Astrocyte (in vitro differentiated cells and primary cell): ENCODE data around the gene PLCB4. TPM values are rescaled to one million over a fixed set of nuclear protein-coding genes. Genes with fewer than 3 reads are reported as not detected.

Source experiments
- DNase-seq: peaks from one replicate; pipeline ENCODE4 v3.0.0-alpha.2; 2010; ENCODE audit warnings: low read depth
- FAIRE-seq: peaks from 2 replicates; lab custom pipeline; 2011; peaks lifted over from hg19 to GRCh38; lab: Jason Lieb, UNC
- H2AFZ ChIP-seq: 2 replicates; pipeline ENCODE4 v1.6.0; 2012; ENCODE audit warnings: low read depth, low read length, inconsistent platforms
- H3K27ac ChIP-seq: 2 replicates; pipeline ENCODE4 v1.5.1; 2011; ENCODE audit warnings: low read depth, low read length, inconsistent platforms
- H3K27me3 ChIP-seq: 2 replicates; pipeline ENCODE4 v1.6.0; 2011; ENCODE audit warnings: low read length, inconsistent platforms; ENCODE audit not compliant: insufficient read depth
- H3K36me3 ChIP-seq: 2 replicates; pipeline ENCODE4 v1.5.1; 2011; ENCODE audit warnings: low read length, inconsistent platforms; ENCODE audit not compliant: insufficient read depth
- H3K4me1 ChIP-seq: 2 replicates; pipeline ENCODE4 v1.5.1; 2011; ENCODE audit warnings: low read length, inconsistent platforms; ENCODE audit not compliant: insufficient read depth
- H3K4me2 ChIP-seq: 2 replicates; pipeline ENCODE4 v1.6.0; 2012; ENCODE audit warnings: low read length, inconsistent platforms
- H3K4me3 ChIP-seq: 2 replicates; pipeline ENCODE4 v1.5.1; 2011; ENCODE audit warnings: low read depth, mild to moderate bottlenecking, low read length, inconsistent platforms; ENCODE audit not compliant: insufficient read depth
- H3K79me2 ChIP-seq: 2 replicates; pipeline ENCODE4 v1.6.0; 2012; ENCODE audit warnings: mild to moderate bottlenecking, low read length, inconsistent platforms; ENCODE audit not compliant: insufficient read depth
- H3K9ac ChIP-seq: 2 replicates; pipeline ENCODE4 v1.6.0; 2012; ENCODE audit warnings: mild to moderate bottlenecking, low read length, inconsistent platforms
- H3K9me3 ChIP-seq: 2 replicates; pipeline ENCODE4 v1.5.1; 2012; ENCODE audit warnings: low read depth, mild to moderate bottlenecking, low read length, inconsistent platforms; ENCODE audit not compliant: insufficient read depth
- H4K20me1 ChIP-seq: 2 replicates; pipeline ENCODE4 v1.6.0; 2012; ENCODE audit warnings: low read length, inconsistent platforms; ENCODE audit not compliant: insufficient read depth
- H3K27ac Mint-ChIP-seq: one replicate; pipeline ENCODE4 v1.8.0; 2021; ENCODE audit warnings: mild to moderate bottlenecking, mixed read lengths; ENCODE audit not compliant: unreplicated experiment
- H3K27me3 Mint-ChIP-seq: one replicate; pipeline ENCODE4 v1.8.0; 2021; ENCODE audit warnings: low read depth, mixed read lengths; ENCODE audit not compliant: unreplicated experiment
- H3K36me3 Mint-ChIP-seq: one replicate; pipeline ENCODE4 v1.8.0; 2021; ENCODE audit warnings: low read depth, mixed read lengths; ENCODE audit not compliant: unreplicated experiment
- H3K4me1 Mint-ChIP-seq: one replicate; pipeline ENCODE4 v1.8.0; 2021; ENCODE audit warnings: low read depth, mixed read lengths; ENCODE audit not compliant: unreplicated experiment
- H3K4me3 Mint-ChIP-seq: one replicate; pipeline ENCODE4 v1.8.0; 2021; ENCODE audit warnings: mild to moderate bottlenecking, moderate library complexity, mixed read lengths; ENCODE audit not compliant: unreplicated experiment
- H3K9me3 Mint-ChIP-seq: one replicate; pipeline ENCODE4 v1.8.0; 2021; ENCODE audit warnings: mild to moderate bottlenecking, mixed read lengths; ENCODE audit not compliant: unreplicated experiment
- EZH2 ChIP-seq: IDR thresholded peaks from 2 replicates; pipeline ENCODE4 v1.6.1; 2012; ENCODE audit warnings: mild to moderate bottlenecking, low read length, inconsistent platforms; ENCODE audit not compliant: insufficient read depth
- total RNA-seq: library from RNA; stranded (reverse); gene quantifications from 2 replicates; pipeline ENCODE4 v1.2.1, GENCODE V29; 2021
- TF ChIP-seq, protein P1 (sequence below): IDR thresholded peaks from 2 replicates; pipeline ENCODE4 v1.5.1; 2011; ENCODE audit warnings: low read depth, mild to moderate bottlenecking, inconsistent platforms, low read length, moderate library complexity; ENCODE audit not compliant: insufficient read depth

Gene PLCB4
- total RNA-seq, 1 donor from 2014 or later: 58.2 TPM

DNA sequence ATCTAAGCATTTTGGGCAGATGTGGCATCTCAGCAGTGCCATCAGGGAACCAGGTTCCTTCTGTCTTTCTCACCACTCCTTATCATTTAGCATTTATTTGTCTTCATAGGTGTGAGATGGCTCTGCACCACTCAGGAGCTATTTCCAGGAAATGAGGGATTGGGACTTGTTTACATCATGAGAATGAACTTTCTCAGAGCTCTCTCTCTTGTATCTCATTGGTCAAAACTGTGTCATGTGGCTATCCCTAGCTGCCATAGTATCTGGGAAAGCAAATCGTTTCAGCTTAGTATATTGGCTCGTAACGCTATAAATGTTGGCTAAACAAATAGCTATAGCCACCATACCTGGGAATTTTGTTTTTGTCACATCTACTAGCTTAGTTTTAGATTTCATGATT lies 23.8 kb downstream of the PLCB4 start:
- FAIRE-seq (no peak), DNase-seq (no peak)
- H3K27ac Mint-ChIP-seq: no peak overlapping the region
- H3K4me1 Mint-ChIP-seq: peaks cover 35% of the 10 kb centered on the region
- Histone ChIP-seq H3K4me1 (no peaks in the 10 kb centered on the region), H3K9ac (no peak overlapping the region), H3K79me2 (no peaks in the 10 kb centered on the region), H2AFZ (no peak overlapping the region), H3K9me3 (no peaks in the 10 kb centered on the region), H3K4me2 (no peak overlapping the region), H3K27me3 (no peaks in the 10 kb centered on the region), H3K4me3 (no peak overlapping the region), H4K20me1 (peaks cover 3% of the 10 kb centered on the region), H3K27ac (no peak overlapping the region), H3K36me3 (no peaks in the 10 kb centered on the region)
- H3K4me3 Mint-ChIP-seq: no peak overlapping the region
- no peaks in the 10 kb centered on the region for H3K9me3 Mint-ChIP-seq
- H3K27me3 Mint-ChIP-seq: no peaks in the 10 kb centered on the region
- TF ChIP-seq, protein P1, sequence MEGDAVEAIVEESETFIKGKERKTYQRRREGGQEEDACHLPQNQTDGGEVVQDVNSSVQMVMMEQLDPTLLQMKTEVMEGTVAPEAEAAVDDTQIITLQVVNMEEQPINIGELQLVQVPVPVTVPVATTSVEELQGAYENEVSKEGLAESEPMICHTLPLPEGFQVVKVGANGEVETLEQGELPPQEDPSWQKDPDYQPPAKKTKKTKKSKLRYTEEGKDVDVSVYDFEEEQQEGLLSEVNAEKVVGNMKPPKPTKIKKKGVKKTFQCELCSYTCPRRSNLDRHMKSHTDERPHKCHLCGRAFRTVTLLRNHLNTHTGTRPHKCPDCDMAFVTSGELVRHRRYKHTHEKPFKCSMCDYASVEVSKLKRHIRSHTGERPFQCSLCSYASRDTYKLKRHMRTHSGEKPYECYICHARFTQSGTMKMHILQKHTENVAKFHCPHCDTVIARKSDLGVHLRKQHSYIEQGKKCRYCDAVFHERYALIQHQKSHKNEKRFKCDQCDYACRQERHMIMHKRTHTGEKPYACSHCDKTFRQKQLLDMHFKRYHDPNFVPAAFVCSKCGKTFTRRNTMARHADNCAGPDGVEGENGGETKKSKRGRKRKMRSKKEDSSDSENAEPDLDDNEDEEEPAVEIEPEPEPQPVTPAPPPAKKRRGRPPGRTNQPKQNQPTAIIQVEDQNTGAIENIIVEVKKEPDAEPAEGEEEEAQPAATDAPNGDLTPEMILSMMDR: no peak
- TF ChIP-seq EZH2: no peak
- peaks cover 2% of the 10 kb centered on the region for H3K36me3 Mint-ChIP-seq

DNA sequence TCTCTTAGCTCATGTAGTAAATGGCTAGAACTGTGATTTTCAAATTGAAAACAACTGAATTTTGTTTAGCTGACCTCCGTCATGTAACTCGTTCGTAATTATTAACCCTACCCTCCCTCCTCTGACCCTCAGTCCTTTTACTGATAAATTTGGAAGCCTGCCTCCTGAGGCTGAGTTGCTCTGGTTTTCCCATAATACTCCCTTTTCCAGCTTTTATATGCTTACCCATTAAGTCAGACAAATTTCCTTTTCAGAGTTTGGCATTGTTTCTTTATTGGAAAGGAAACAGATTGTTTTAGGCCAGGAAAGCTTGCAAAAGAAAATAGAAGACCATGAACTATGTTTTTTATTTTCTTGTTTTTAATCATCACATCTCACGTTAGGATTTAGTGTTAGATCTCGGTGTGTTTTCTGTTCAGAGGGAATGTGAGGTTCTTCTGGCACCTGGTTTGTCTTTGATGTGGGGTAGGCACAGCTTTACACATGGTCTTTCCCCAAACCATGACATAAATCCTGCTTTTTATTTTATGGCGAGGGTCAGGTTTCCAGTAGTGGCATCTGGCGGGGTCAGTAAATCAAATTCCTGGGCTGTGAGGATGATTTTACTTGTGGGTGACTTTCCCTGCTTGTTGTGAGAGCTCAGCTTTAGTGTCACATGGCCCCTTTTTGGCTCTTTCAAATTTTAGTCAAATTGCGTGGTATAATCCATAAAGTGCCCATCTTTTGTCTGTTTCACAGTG lies 24.5 kb downstream of the PLCB4 start:
- Histone ChIP-seq H3K79me2 (no peaks in the 10 kb centered on the region), H3K27ac (no peak overlapping the region), H3K4me1 (no peaks in the 10 kb centered on the region), H3K4me3 (no peak overlapping the region), H3K27me3 (no peaks in the 10 kb centered on the region), H3K9me3 (no peaks in the 10 kb centered on the region), H3K36me3 (no peaks in the 10 kb centered on the region), H2AFZ (no peak overlapping the region), H3K9ac (no peak overlapping the region), H3K4me2 (no peak overlapping the region), H4K20me1 (no peaks in the 10 kb centered on the region)
- Mint-ChIP-seq H3K36me3 (no peaks in the 10 kb centered on the region), H3K27ac (peak overlapping the region; percentile 24), H3K27me3 (no peaks in the 10 kb centered on the region), H3K4me1 (peaks cover 32% of the 10 kb centered on the region), H3K4me3 (no peak overlapping the region), H3K9me3 (no peaks in the 10 kb centered on the region)
- TF ChIP-seq, protein P1: no peak
- TF ChIP-seq EZH2: no peak
- no peak for FAIRE-seq
- no peak for DNase-seq

- no peak for TF ChIP-seq EZH2
- TF ChIP-seq, protein P1: no peak
- Histone ChIP-seq H4K20me1 (no peaks in the 10 kb centered on the region), H3K9ac (no peak overlapping the region), H3K27me3 (no peaks in the 10 kb centered on the region), H3K79me2 (no peaks in the 10 kb centered on the region), H3K4me1 (no peaks in the 10 kb centered on the region), H3K4me2 (no peak overlapping the region), H3K27ac (no peak overlapping the region), H3K9me3 (no peaks in the 10 kb centered on the region), H3K4me3 (no peak overlapping the region), H2AFZ (no peak overlapping the region), H3K36me3 (no peaks in the 10 kb centered on the region)
- FAIRE-seq (no peak), DNase-seq (no peak)
- no peaks in the 10 kb centered on the region for H3K27me3 Mint-ChIP-seq
- H3K4me1 Mint-ChIP-seq: peaks cover 9% of the 10 kb centered on the region
- H3K36me3 Mint-ChIP-seq: peaks cover 4% of the 10 kb centered on the region
- H3K27ac Mint-ChIP-seq: no peak overlapping the region
- H3K9me3 Mint-ChIP-seq: no peaks in the 10 kb centered on the region
- H3K4me3 Mint-ChIP-seq: no peak overlapping the region
Observed at GRCh38 chr20:9099372-9099771, 30.5 kb downstream of the PLCB4 start.
